Subcutaneous adipose tissue (tissue), 4 donors: ENCODE data around the gene HUNK. TPM values are rescaled to one million over a fixed set of nuclear protein-coding genes. Genes with fewer than 3 reads are reported as not detected.

ENCODE experiments used
- total RNA-seq, 4 donors: library from RNA; depleted of rRNA; stranded (reverse); fragments of >200 nt; gene quantifications; one replicate each; pipeline ENCODE4 v1.1.0, GENCODE V29; 2016
- TF ChIP-seq, protein P1 (sequence below): fragments of 450-650 bp; IDR thresholded peaks from one replicate; pipeline ENCODE4 v1.5.1; 2016; ENCODE audit warnings: low read depth, mild to moderate bottlenecking, control low read depth, antibody characterized with exemption, moderate library complexity

Gene HUNK
- total RNA-seq, 4 donors from 2014 or later: 0.16 to 0.66 (median 0.18) TPM

DNA sequence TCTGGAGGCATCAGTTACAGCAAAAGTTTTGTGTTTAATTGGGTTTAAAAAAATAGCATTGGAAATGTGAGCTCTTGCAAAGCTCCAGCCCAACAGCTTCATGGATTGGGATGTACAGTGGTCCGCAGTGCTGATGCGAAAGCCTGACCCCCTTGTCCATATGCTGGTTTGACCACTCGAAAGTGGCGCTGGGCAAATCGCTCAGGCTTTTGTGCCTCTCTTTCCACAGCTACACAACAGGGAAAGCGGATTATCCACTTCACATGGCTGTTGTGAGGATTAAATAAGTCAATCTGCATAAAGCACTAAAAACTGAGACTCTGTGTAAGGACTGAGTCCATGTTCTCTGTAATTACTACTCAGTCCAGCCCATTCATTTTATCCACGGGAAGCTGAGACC, 57.2 kb downstream of the HUNK start:
- TF ChIP-seq, protein P1, sequence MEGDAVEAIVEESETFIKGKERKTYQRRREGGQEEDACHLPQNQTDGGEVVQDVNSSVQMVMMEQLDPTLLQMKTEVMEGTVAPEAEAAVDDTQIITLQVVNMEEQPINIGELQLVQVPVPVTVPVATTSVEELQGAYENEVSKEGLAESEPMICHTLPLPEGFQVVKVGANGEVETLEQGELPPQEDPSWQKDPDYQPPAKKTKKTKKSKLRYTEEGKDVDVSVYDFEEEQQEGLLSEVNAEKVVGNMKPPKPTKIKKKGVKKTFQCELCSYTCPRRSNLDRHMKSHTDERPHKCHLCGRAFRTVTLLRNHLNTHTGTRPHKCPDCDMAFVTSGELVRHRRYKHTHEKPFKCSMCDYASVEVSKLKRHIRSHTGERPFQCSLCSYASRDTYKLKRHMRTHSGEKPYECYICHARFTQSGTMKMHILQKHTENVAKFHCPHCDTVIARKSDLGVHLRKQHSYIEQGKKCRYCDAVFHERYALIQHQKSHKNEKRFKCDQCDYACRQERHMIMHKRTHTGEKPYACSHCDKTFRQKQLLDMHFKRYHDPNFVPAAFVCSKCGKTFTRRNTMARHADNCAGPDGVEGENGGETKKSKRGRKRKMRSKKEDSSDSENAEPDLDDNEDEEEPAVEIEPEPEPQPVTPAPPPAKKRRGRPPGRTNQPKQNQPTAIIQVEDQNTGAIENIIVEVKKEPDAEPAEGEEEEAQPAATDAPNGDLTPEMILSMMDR: no peak

DNA sequence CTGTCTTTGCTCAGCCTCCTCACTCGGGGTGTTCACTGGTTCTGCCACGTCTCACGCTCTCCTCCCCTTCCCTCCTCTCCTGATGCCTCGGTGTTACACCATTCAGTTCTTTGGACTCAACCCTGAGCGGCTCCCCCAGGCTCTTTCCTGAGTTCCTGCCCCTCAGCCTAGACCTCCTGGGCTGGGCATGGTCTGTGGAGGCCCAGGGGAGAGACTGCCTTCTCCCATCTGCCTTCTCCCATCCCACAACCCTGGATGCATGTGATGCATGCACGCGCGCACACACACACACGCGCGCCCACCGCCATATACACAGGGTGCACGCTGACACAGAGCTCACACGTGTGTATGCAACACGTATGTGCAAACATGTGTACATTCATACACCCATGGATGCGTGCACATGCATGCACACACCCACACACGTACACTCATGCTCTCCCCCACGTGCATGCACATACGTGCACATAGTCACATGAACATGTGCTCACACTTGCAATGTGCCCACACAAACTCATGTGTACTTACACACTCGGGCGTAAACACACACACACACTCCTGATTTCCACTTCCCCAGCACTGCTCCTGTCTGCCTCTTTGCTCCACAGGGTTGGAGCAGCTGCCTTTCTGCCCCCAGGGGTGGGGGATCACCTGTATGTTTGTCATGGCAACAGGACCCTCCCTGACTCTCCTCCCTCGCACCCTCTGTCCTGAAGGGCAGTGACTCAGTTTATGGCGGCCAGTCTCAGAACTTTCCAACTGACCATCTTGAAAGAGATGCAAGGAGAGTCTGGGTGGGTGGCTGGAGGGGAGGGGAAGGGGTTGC, 59.0 kb downstream of the HUNK start:
- TF ChIP-seq, protein P1: no peak

DNA sequence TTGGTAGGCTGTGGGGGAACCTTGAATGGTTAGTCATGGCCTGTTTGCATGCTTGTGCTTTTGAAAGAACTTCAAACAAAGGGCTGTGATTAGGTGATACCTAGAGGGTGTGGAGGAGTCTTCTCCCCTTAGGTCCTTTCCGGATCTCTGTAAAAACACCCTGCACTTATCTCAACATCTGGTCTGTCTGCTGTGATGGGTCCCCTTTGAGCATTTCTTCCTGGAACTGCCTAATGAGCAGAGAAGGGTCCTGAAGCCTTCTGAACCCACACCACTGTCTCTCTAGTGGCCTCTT, 59.6 kb downstream of the HUNK start:
- TF ChIP-seq, protein P1: no peak

DNA sequence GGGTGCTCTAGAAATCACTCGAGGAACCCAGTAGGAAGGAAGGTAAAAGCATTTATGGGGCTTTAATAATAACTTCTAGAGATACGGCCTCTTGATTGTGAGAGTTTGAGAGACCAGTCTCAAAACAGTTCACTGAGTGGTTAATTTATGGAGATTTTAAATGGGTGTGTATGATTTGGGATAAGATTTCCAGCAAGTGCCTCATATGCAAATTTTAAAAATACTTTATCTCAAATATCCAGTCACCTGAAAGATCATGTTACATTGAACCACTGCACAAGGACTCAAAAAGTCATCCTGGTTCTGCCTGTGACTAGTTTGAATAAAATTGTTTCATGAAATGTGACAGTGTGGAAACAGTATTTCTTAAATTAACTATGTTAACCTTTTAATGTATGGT, 64.5 kb downstream of the HUNK start:
- TF ChIP-seq, protein P1: no peak

DNA sequence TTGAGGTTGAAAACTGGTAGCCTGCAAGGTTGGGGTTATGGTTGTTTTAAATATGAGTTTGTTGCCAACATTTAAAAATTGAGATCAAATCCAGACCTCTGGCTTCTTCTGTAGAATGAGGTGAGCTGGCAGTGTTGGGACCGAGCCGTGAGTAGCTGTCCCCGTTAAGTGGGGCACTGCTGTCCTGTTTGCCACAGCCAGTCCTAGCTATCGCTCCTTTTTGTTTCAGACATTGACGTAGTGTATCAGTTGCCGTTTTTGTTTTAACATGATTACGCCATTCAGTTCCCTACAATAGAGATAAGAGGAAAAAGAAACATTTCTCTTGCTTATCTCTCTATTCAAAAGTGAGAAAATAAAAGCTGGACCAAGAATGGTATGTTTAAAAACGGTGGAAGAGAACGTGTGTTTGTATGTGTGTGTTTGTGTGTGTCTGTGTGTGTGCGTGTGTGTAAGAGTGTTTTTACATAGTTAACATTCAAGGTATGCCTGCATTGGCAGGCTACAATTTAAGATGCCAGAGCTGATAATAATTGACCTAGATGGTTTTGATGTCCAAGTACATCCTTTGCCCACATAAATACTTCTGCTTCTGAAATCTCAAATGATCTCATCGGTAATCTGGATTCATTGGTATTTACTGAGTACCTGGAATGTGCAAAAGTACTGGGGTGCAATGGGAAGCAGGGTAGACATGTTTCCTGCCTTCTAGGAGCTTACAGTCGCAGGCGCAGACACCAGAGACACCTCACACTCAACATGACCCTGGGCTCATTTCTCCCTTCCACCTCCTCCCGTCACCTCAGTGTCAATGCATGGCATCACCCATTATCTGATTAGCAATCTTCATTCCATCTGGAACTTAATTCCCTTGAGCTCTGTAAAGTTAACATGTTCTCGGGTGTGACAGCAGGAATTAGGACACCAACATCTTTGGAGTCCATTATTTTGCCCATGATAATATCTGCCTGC, 65.8 kb downstream of the HUNK start:
- TF ChIP-seq, protein P1: no peak

DNA sequence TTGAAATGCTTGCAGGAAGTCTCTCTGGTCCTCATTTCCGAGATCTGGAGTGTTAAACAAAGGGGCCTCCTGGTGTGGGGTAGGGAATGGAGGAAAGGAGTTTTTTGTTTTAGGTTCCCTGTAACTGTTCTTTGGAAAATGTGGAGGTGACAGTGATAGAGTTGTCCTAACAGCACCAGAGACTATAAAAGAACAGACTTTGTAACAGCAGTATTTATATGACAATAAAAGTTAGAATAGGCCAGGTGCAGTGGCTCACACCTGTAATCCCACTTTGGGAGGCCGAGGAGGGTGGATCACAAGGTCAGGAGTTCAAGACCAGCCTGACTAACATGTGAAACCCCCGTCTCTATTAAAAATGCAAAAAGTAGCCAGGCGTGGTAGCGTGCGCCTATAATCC, 68.9 kb downstream of the HUNK start:
- TF ChIP-seq, protein P1: no peak

DNA sequence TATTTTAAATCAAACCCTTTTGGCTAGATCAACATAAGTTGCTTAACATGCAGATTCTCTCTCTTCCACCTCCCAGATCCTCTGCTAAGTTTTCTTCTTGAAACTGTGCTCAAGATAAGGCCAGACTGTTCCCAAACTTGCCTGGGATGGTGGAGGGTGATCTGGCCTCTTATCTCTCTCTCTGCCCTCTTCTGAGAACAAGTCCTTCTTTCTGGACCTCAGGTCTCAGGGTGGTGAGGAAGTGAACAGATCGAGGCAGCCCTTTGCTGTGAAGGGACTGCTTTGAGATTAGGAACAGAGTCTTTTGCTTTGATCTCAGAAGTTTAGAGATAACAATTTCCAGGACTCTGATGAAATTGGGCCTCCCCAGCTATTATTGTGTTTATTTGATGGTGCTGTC, 70.7 kb downstream of the HUNK start:
- TF ChIP-seq, protein P1: no peak
